Measurements from ENCODE around the gene CELA3B.

CELA3B gene

GRCh38 chr1:21935393-21935804 is 41.4 kb upstream of the CELA3B start:
- no peak for TF ChIP-seq CTCF (IDR thresholded peaks at IDR 0.05; ENCODE audit: low read depth, low read length)
- peak overlapping the region; percentile 89 for H3K4me3 ChIP-seq (ENCODE audit: low read depth, low read length)

GRCh38 chr1:21935891-21936365 is 40.9 kb upstream of the CELA3B start:
- TF ChIP-seq CTCF (IDR thresholded peaks at IDR 0.05; ENCODE audit: low read depth, low read length): no peak
- H3K4me3 ChIP-seq (ENCODE audit: low read depth, low read length): peak overlapping the region; percentile 89

GRCh38 chr1:21936366-21937031 is 40.3 kb upstream of the CELA3B start:
- peak overlapping the region; percentile 89 for H3K4me3 ChIP-seq (ENCODE audit: low read depth, low read length)
- TF ChIP-seq CTCF (IDR thresholded peaks at IDR 0.05; ENCODE audit: low read depth, low read length): no peak

- H3K4me3 ChIP-seq (ENCODE audit: low read depth, low read length): peak within 1 kb of the TSS; percentile 89
- no peak for TF ChIP-seq CTCF (IDR thresholded peaks at IDR 0.05; ENCODE audit: low read depth, low read length)
Observed at GRCh38 chr1:21937034-21937371, 39.8 kb upstream of the CELA3B start, which contains the start of gene HSPG2. HSPG2 (minus strand) TSS chr1:21937310; CDS start chr1:21937217, 93 bp downstream.

GRCh38 chr1:21937372-21938121 is 39.3 kb upstream of the CELA3B start:
- no peak for TF ChIP-seq CTCF (IDR thresholded peaks at IDR 0.05; ENCODE audit: low read depth, low read length)
- H3K4me3 ChIP-seq (ENCODE audit: low read depth, low read length): no peak overlapping the region

- no peak for TF ChIP-seq CTCF (IDR thresholded peaks at IDR 0.05; ENCODE audit: low read depth, low read length)
- H3K4me3 ChIP-seq (ENCODE audit: low read depth, low read length): no peak overlapping the region
Observed at GRCh38 chr1:21938732-21939538, 37.9 kb upstream of the CELA3B start.

All from WI38 (cell line).